ENCODE data around the gene SMIM17. TPM values are rescaled to one million over a fixed set of nuclear protein-coding genes. Genes with fewer than 3 reads are reported as not detected.

SMIM17 gene
- total and polyA plus RNA-seq, 9 donors = 0.22 to 1.6 (median 0.59) TPM; not detected in 1

DNA sequence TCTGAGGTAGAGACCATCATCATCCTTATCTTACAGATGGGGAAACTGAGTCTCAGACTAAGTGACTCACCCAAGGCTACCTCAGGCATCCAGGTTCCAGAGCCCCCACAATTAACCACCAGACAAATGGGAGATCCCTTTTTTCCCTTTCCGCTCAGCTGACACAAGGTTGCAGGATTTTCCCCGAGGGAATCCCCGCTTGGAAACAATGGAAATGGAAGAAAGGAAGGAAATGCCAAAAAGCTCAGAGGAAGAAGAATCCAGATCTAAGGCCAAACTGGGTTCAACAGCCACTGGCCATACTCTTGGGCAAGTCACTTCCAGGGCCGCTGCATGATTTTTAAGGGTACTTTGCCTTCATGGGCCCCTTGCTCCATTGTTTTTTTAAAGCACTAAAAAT lies 46.3 kb upstream of the SMIM17 start:
- Histone ChIP-seq H3K36me3 (no peaks in the 10 kb centered on the region), H3K4me1 (ENCODE audit: insufficient read depth) (peaks cover 9% of the 10 kb centered on the region), H3K9me3 (peaks cover 0 to 6% of the 10 kb centered on the region in 2 donors), H3K27me3 (no peaks in the 10 kb centered on the region), H3K4me3 (no peak overlapping the region), H3K27ac (no peak overlapping the region)
- 72% methylated on average over 4 of the region's 4 CpGs for WGBS, 3 donors
- intact Hi-C loops (cut with DNase I) = no loop called here
- TF ChIP-seq EP300 (IDR thresholded peaks at IDR 0.05) = no peak
- TF ChIP-seq, protein P1, sequence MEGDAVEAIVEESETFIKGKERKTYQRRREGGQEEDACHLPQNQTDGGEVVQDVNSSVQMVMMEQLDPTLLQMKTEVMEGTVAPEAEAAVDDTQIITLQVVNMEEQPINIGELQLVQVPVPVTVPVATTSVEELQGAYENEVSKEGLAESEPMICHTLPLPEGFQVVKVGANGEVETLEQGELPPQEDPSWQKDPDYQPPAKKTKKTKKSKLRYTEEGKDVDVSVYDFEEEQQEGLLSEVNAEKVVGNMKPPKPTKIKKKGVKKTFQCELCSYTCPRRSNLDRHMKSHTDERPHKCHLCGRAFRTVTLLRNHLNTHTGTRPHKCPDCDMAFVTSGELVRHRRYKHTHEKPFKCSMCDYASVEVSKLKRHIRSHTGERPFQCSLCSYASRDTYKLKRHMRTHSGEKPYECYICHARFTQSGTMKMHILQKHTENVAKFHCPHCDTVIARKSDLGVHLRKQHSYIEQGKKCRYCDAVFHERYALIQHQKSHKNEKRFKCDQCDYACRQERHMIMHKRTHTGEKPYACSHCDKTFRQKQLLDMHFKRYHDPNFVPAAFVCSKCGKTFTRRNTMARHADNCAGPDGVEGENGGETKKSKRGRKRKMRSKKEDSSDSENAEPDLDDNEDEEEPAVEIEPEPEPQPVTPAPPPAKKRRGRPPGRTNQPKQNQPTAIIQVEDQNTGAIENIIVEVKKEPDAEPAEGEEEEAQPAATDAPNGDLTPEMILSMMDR (IDR thresholded peaks at IDR 0.05) = no peak
- TF ChIP-seq POLR2A (IDR thresholded peaks at IDR 0.05) = no peak
- DNase-seq = no peak

DNA sequence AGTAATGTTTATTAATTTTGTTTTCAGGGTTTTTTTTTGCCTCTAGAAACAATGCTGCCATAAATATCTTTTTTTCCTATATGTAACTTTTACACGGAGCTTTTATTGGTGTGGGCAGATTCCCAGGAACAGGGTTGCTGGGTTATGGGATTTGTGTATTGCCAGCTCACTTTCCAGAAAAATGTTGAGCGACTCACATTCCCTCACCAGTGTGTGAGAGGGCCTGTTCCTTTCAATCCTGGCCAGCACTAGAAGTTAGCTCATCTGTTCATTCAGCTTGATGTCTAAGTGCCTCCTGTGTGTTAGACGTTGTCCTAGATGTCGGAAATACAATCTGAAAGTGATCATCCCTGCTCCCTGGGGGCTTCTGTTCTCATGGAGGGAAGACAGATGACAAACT lies 45.3 kb upstream of the SMIM17 start:
- Histone ChIP-seq H3K36me3 (no peaks in the 10 kb centered on the region), H3K4me1 (ENCODE audit: insufficient read depth) (peaks cover 9% of the 10 kb centered on the region), H3K4me3 (no peak overlapping the region), H3K9me3 (peaks cover 0 to 8% of the 10 kb centered on the region in 2 donors), H3K27me3 (no peaks in the 10 kb centered on the region), H3K27ac (no peak overlapping the region)
- no peak for DNase-seq
- intact Hi-C loops (cut with DNase I) = no loop called here
- TF ChIP-seq, protein P1 (IDR thresholded peaks at IDR 0.05) = no peak
- TF ChIP-seq POLR2A (IDR thresholded peaks at IDR 0.05) = no peak
- no peak for TF ChIP-seq EP300 (IDR thresholded peaks at IDR 0.05)
- 93 to 98% (median 95%) methylated on average over 4 of the region's 4 CpGs for WGBS, 3 donors

DNA sequence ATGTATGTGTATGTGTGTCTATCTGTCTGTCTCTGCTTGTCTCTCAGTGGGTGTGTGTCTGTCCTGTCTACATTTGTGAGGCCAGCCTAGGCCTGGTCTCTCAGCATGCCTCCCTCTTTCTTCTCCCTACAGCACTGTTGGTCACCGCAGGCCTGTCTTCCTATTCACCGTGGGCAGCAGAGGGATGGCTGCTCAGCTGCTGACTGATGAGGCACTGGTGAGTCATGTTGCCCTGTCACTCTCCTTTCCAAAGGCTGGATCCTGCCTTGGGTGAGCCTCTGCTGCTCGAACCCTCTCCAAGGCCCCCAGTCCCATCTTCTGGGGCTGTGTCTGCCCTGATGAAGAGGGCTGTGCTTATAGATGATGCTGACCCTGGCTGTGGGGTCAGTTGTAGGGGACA lies 41.6 kb upstream of the SMIM17 start:
- DNase-seq = no peak
- intact Hi-C loops (cut with DNase I) = no loop called here
- Histone ChIP-seq H3K9me3 (peaks cover 0 to 13% of the 10 kb centered on the region in 2 donors), H3K36me3 (no peaks in the 10 kb centered on the region), H3K4me3 (no peak overlapping the region), H3K4me1 (ENCODE audit: insufficient read depth) (no peaks in the 10 kb centered on the region), H3K27me3 (no peaks in the 10 kb centered on the region), H3K27ac (no peak overlapping the region)
- TF ChIP-seq EP300 (IDR thresholded peaks at IDR 0.05) = no peak
- no peak for TF ChIP-seq POLR2A (IDR thresholded peaks at IDR 0.05)
- TF ChIP-seq, protein P1 (IDR thresholded peaks at IDR 0.05) = no peak
- 99 to 100% (median 100%) methylated on average over 3 of the region's 3 CpGs for WGBS, 3 donors

DNA sequence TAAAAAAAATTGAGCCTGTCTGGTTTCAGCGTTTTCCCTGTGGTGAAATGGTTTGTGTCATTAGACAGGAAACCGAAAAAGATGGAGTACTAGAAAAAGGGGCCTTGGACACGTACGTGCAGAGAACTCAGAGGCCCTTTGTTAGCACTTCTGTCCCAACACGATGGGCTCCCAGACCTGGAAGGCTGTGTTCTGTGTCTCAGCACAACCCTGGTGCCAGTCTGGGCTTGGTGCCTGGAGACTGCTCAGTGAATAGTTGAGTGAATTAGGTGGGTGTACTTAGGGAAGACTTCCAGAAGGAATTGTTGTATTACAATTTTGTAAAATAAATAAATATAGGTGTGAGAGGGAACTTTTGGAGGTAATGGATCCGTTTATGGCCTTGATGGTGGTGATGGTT lies 39.1 kb upstream of the SMIM17 start:
- Histone ChIP-seq H3K36me3 (no peaks in the 10 kb centered on the region), H3K4me1 (ENCODE audit: insufficient read depth) (no peaks in the 10 kb centered on the region), H3K27me3 (no peaks in the 10 kb centered on the region), H3K27ac (no peak overlapping the region), H3K9me3 (peaks cover 5 to 28% of the 10 kb centered on the region in 2 donors), H3K4me3 (no peak overlapping the region)
- no peak for DNase-seq
- TF ChIP-seq POLR2A (IDR thresholded peaks at IDR 0.05) = no peak
- TF ChIP-seq EP300 (IDR thresholded peaks at IDR 0.05) = no peak
- TF ChIP-seq, protein P1 (IDR thresholded peaks at IDR 0.05) = no peak
- intact Hi-C loops (cut with DNase I) = no loop called here
- WGBS, 3 donors = 80 to 88% (median 87%) methylated on average over 6 of the region's 6 CpGs
